Measurements from ENCODE around the gene AFAP1.
A peak's percentile ranks its signal among the peaks of the same experiment; 100 is the strongest.

Gene AFAP1

GRCh38 chr4:7893539-7893938 lies 46.1 kb downstream of the AFAP1 start:
- ChIA-PET CTCF (no interaction called here), POLR2A (ENCODE audit: low non-redundant PET) (no interaction called here)
- DNase-seq (ENCODE audit: low spot score): no peak
- peak overlapping the region; percentile 88 for H3K27ac ChIP-seq
- no peak for TF ChIP-seq CTCF (conservative IDR thresholded peaks at IDR 0.05; ENCODE audit: low read depth)

- DNase-seq (ENCODE audit: low spot score): no peak
- H3K27ac ChIP-seq: peak overlapping the region; percentile 73
- CTCF ChIA-PET: interaction anchor here (0.6 kb wide), 1 partner anchor 48 kb away, joined by 4 read pairs; no protein-coding TSS in a partner anchor
- no peak for TF ChIP-seq CTCF (conservative IDR thresholded peaks at IDR 0.05; ENCODE audit: low read depth)
- POLR2A ChIA-PET (ENCODE audit: low non-redundant PET): no interaction called here
Observed at GRCh38 chr4:7892212-7893019, 47.2 kb downstream of the AFAP1 start.

- peak; percentile 64 for DNase-seq (ENCODE audit: low spot score)
- H3K27ac ChIP-seq: peak overlapping the region; percentile 73
- ChIA-PET CTCF (interaction anchor here (0.7 kb wide), 1 partner anchor 39 kb away, joined by 3 read pairs; no protein-coding TSS in a partner anchor), POLR2A (ENCODE audit: low non-redundant PET) (no interaction called here)
- TF ChIP-seq CTCF (conservative IDR thresholded peaks at IDR 0.05; ENCODE audit: low read depth): no peak
Observed at GRCh38 chr4:7890635-7891393, 48.8 kb downstream of the AFAP1 start.

- ChIA-PET CTCF (no interaction called here), POLR2A (ENCODE audit: low non-redundant PET) (no interaction called here)
- TF ChIP-seq CTCF (conservative IDR thresholded peaks at IDR 0.05; ENCODE audit: low read depth): no peak
- no peak for DNase-seq (ENCODE audit: low spot score)
- H3K27ac ChIP-seq: no peak overlapping the region
Observed at GRCh38 chr4:7887436-7887835, 52.2 kb downstream of the AFAP1 start.

GRCh38 chr4:7886007-7886973 lies 53.4 kb downstream of the AFAP1 start:
- H3K27ac ChIP-seq: no peak overlapping the region
- no peak for DNase-seq (ENCODE audit: low spot score)
- ChIA-PET POLR2A (ENCODE audit: low non-redundant PET) (no interaction called here), CTCF (no interaction called here)
- TF ChIP-seq CTCF (conservative IDR thresholded peaks at IDR 0.05; ENCODE audit: low read depth): no peak

All from RWPE1 (cell line).